ENCODE data around the gene ZFYVE19.

Gene ZFYVE19

DNA sequence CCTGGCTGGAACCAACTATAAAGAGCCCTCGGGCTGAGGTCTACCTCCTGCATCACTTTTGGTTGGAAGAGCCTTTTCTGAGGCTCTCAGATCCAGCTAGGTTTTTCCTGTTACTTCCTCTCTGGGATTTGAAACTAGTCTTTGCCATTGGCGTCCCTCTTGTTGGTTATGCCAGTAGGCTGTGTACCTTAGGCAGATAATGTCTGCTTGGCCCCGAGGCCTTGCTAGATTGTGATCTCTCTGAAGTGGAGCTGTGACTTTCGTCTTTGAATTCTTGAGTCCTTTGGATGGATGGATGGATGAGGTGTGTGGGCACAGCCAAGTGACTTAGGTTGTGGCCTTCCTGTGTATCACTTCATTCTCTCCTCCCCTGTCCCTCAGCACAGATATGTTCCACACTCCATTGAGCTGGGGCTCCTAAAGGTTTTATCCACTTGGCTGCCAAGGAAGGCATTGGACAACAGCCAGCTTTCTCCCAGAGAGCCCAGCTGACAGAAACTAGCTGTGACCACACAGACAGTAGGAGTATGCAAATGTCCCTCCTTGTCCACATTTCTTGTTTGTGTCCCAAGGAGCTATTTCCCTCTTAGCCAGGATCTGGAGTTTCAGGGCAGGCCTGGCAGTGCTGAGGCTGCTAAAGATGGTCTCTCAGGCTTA lies 8.3 kb downstream of the ZFYVE19 start:
- Histone ChIP-seq H3K27ac (no peak overlapping the region), H3K4me3 (no peak overlapping the region)
- no peak for TF ChIP-seq CTCF (IDR thresholded peaks at IDR 0.05)
- no peak for DNase-seq (ENCODE audit: low spot score)

GRCh38 chr15:40819048-40819447 lies 12.2 kb downstream of the ZFYVE19 start:
- Histone ChIP-seq H3K27ac (no peak overlapping the region), H3K4me3 (no peak overlapping the region)
- TF ChIP-seq CTCF (IDR thresholded peaks at IDR 0.05) = no peak
- no peak for DNase-seq (ENCODE audit: low spot score)

GRCh38 chr15:40821195-40821594 lies 14.3 kb downstream of the ZFYVE19 start:
- H3K4me3 ChIP-seq = no peak overlapping the region
- no peak overlapping the region for H3K27ac ChIP-seq
- no peak for DNase-seq (ENCODE audit: low spot score)
- TF ChIP-seq CTCF (IDR thresholded peaks at IDR 0.05) = no peak

GRCh38 chr15:40823572-40824343 lies 16.9 kb downstream of the ZFYVE19 start:
- DNase-seq (ENCODE audit: low spot score) = no peak
- Histone ChIP-seq H3K4me3 (no peak overlapping the region), H3K27ac (no peak overlapping the region)
- no peak for TF ChIP-seq CTCF (IDR thresholded peaks at IDR 0.05)

- no peak for DNase-seq (ENCODE audit: low spot score)
- Histone ChIP-seq H3K27ac (no peak overlapping the region), H3K4me3 (no peak overlapping the region)
- no peak for TF ChIP-seq CTCF (IDR thresholded peaks at IDR 0.05)
Observed at GRCh38 chr15:40825661-40826422, 19.0 kb downstream of the ZFYVE19 start.

DNA sequence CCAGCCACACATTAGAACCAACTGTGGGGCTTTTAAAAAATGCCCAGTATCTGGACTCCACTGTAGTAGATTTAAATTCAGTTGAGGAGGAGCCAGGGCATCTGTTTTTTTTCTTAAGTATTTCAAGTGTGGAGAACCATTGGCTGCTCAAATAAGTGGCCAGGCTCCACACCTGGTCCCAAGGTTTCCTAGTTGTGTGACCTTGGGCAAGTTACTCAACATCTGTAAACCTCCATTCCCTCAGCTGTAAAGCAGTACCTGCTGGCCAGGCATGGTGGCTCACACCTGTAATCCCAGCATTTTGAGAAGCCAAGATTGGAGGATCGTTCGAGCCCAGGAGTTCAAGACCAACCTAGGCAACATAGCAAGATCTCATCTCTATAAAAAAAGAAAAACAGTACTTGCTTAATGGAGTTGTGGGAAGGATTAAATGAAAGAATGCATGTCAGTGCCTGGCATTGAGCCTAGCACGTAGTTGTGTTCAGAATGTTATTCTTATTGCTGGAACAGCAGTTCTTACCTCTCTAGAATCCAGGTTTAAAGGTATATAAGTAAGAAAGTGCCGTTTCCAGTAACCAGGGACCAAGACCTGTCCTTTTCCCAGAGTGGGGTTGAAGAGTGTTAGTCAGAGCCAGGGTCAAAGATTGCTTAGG lies 19.7 kb downstream of the ZFYVE19 start:
- no peak for DNase-seq (ENCODE audit: low spot score)
- Histone ChIP-seq H3K27ac (no peak overlapping the region), H3K4me3 (no peak overlapping the region)
- TF ChIP-seq CTCF (IDR thresholded peaks at IDR 0.05) = no peak

Data from coronary artery (tissue), 2 donors.